CD4-positive, alpha-beta T cell (primary cell): ENCODE measurements around the gene EPB41L5. TPM values are rescaled to one million over a fixed set of nuclear protein-coding genes. Genes with fewer than 3 reads are reported as not detected.
"Not testable (repeated sequence)": the region's sequence is repeated elsewhere in the genome, so short reads cannot be mapped to it uniquely, and the experiment has no call there.

Experiments
- ATAC-seq: fragments of 200-7000 bp; cut with Tn5 transposase; one replicate; pipeline ENCODE4 v1.10.0; 2022; ENCODE audit warnings: mild to moderate bottlenecking; ENCODE audit not compliant: poor library complexity
- CTCF ChIA-PET: fragments of 350-600 bp; sonication (Branson Sonifier 250); formaldehyde crosslinking; loops from one replicate; lab custom pipeline; 2021; ENCODE audit warnings: antibody characterized with exemption, inconsistent platforms; lab: Charles Lee
- POLR2A ChIA-PET: fragments of 350-600 bp; sonication (Branson Sonifier 250); formaldehyde crosslinking; loops from one replicate; lab custom pipeline; 2021; ENCODE audit warnings: antibody characterized with exemption, inconsistent platforms; lab: Charles Lee
- DNase-seq, 14 experiments: peaks; one replicate each; pipeline ENCODE4 v3.0.0-alpha.2; 2013 to 2020; ENCODE audit warnings: mixed read lengths in 2 of 14
- H3K27ac ChIP-seq, 2 donors: one replicate each; pipeline versions ENCODE4 v1.5.1 to v1.7.0; 2013; ENCODE audit warnings: low read length in 2 of 2, low read depth in 1 of 2, mild to moderate bottlenecking in 1 of 2
- H3K27me3 ChIP-seq, 2 experiments: 1 replicate in 1 of 2; 2 replicates in 1 of 2; pipeline versions ENCODE4 v1.6.1 to v1.7.0; 2013; ENCODE audit warnings: low read length in 2 of 2, control low read depth in 1 of 2, mild to moderate bottlenecking in 1 of 2, moderate library complexity in 1 of 2; ENCODE audit not compliant: insufficient read depth in 2 of 2, control insufficient read depth in 1 of 2
- H3K36me3 ChIP-seq: one replicate; pipeline ENCODE4 v1.6.1; 2013; ENCODE audit warnings: low read length, control low read depth; ENCODE audit not compliant: insufficient read depth
- H3K4me1 ChIP-seq: one replicate; pipeline ENCODE4 v1.6.1; 2013; ENCODE audit warnings: low read length, control low read depth; ENCODE audit not compliant: insufficient read depth
- H3K4me3 ChIP-seq: one replicate; pipeline ENCODE4 v1.5.1; 2013; ENCODE audit warnings: mild to moderate bottlenecking, low read length, moderate library complexity
- H3K9me3 ChIP-seq, 2 experiments: 1 replicate in 1 of 2; 2 replicates in 1 of 2; pipeline versions ENCODE4 v1.6.1 to v1.7.0; 2013; ENCODE audit warnings: low read length in 2 of 2, mild to moderate bottlenecking in 2 of 2, control low read depth in 1 of 2, moderate library complexity in 1 of 2; ENCODE audit not compliant: control insufficient read depth in 1 of 2, insufficient read depth in 1 of 2
- H3K27ac Mint-ChIP-seq: one replicate; pipeline ENCODE4 v1.8.0; 2020; ENCODE audit warnings: mixed read lengths
- H3K27me3 Mint-ChIP-seq: one replicate; pipeline ENCODE4 v1.8.0; 2021; ENCODE audit warnings: mixed read lengths
- H3K36me3 Mint-ChIP-seq: one replicate; pipeline ENCODE4 v1.8.0; 2021; ENCODE audit warnings: low read depth, mixed read lengths
- H3K4me1 Mint-ChIP-seq: one replicate; pipeline ENCODE4 v1.8.0; 2021; ENCODE audit warnings: low read depth, mixed read lengths
- H3K4me3 Mint-ChIP-seq: one replicate; pipeline ENCODE4 v1.8.0; 2020; ENCODE audit warnings: mild to moderate bottlenecking, mixed read lengths
- H3K9me3 Mint-ChIP-seq: one replicate; pipeline ENCODE4 v1.8.0; 2020; ENCODE audit warnings: mixed read lengths
- CTCF ChIP-seq: fragments of 200-600 bp; IDR thresholded peaks from one replicate; pipeline ENCODE4 v1.8.0; 2022; ENCODE audit warnings: antibody characterized with exemption, mild to moderate bottlenecking
- intact Hi-C, 2 experiments: fragments of 100-400 bp; cut with DNase I in 1 of 2; cut with micrococcal nuclease in 1 of 2; formaldehyde crosslinking; loops; one replicate each; pipeline versions ENCODE4 v1.15.1 to v1.9.0; 2023 to 2025; cut with DNase I, micrococcal nuclease
- total RNA-seq, 174 experiments: library from RNA in 2 of 174; stranded (reverse) in 2 of 174; gene quantifications; one replicate each; pipeline ENCODE4 v1.2.3 and lab custom pipeline; 2021 to 2026

Gene EPB41L5
- total RNA-seq, 2 experiments from 2014 or later: 4.6 to 5.1 TPM

- Mint-ChIP-seq H3K4me3 (no peak overlapping the region), H3K27me3 (no peaks in the 10 kb centered on the region), H3K9me3 (no peaks in the 10 kb centered on the region), H3K36me3 (peaks cover 22% of the 10 kb centered on the region), H3K27ac (no peak overlapping the region), H3K4me1 (peaks cover 16% of the 10 kb centered on the region)
- no peak for ATAC-seq
- H3K27me3 ChIP-seq: no peaks in the 10 kb centered on the region
- peaks cover 3% of the 10 kb centered on the region for H3K4me1 ChIP-seq
- ChIA-PET POLR2A (no interaction called here), CTCF (interaction anchor here (0.6 kb wide), 1 partner anchor 359 kb away, joined by 3 read pairs; no protein-coding TSS in a partner anchor)
- H3K27ac ChIP-seq: no peak overlapping the region
- no peak overlapping the region for H3K4me3 ChIP-seq
- H3K9me3 ChIP-seq: no peaks in the 10 kb centered on the region
- no peak for TF ChIP-seq CTCF
- no peak for DNase-seq
- intact Hi-C loops: no loop called here
- H3K36me3 ChIP-seq: no peaks in the 10 kb centered on the region
These were observed 5.7 kb downstream of the EPB41L5 start for GRCh38 chr2:120018549-120018948.

- Histone ChIP-seq H3K4me1 (no peaks in the 10 kb centered on the region), H3K9me3 (peaks cover 4 to 6% of the 10 kb centered on the region in 2 experiments), H3K36me3 (no peaks in the 10 kb centered on the region), H3K27me3 (no peaks in the 10 kb centered on the region), H3K4me3 (no peak overlapping the region), H3K27ac (no peak overlapping the region)
- Mint-ChIP-seq H3K4me3 (no peak overlapping the region), H3K36me3 (peaks cover 40% of the 10 kb centered on the region), H3K9me3 (no peaks in the 10 kb centered on the region), H3K4me1 (peaks cover 4% of the 10 kb centered on the region), H3K27me3 (no peaks in the 10 kb centered on the region), H3K27ac (no peak overlapping the region)
- TF ChIP-seq CTCF: no peak
- ATAC-seq: no peak
- ChIA-PET CTCF (interaction anchor here (1.5 kb wide), 1 partner anchor 154 kb away, joined by 3 read pairs; no protein-coding TSS in a partner anchor), POLR2A (no interaction called here)
- no peak for DNase-seq
- intact Hi-C loops: no loop called here
These were observed 7.7 kb downstream of the EPB41L5 start for GRCh38 chr2:120020554-120020953.

- H3K36me3 ChIP-seq, intact Hi-C loops, H3K4me1 ChIP-seq, H3K9me3 Mint-ChIP-seq, H3K27me3 Mint-ChIP-seq, H3K4me3 Mint-ChIP-seq, H3K4me3 ChIP-seq, POLR2A ChIA-PET, H3K9me3 ChIP-seq, ATAC-seq, H3K4me1 Mint-ChIP-seq, H3K27me3 ChIP-seq, H3K27ac Mint-ChIP-seq, CTCF ChIA-PET, H3K27ac ChIP-seq, DNase-seq: not testable (repeated sequence)
- H3K36me3 Mint-ChIP-seq: peaks cover 53% of the 10 kb centered on the region
These were observed 9.6 kb downstream of the EPB41L5 start for GRCh38 chr2:120022505-120022904.

- TF ChIP-seq CTCF: no peak
- H3K27ac ChIP-seq: no peak overlapping the region
- ATAC-seq (no peak), DNase-seq (no peak)
- POLR2A ChIA-PET: no interaction called here
- no peak overlapping the region for H3K27ac Mint-ChIP-seq
- no peaks in the 10 kb centered on the region for H3K27me3 Mint-ChIP-seq
- H3K4me1 Mint-ChIP-seq: no peaks in the 10 kb centered on the region
- intact Hi-C loops: no loop called here
- peaks cover 45% of the 10 kb centered on the region for H3K36me3 Mint-ChIP-seq
- no peaks in the 10 kb centered on the region for H3K36me3 ChIP-seq
- H3K27me3 ChIP-seq: no peaks in the 10 kb centered on the region
- CTCF ChIA-PET: no interaction called here
- no peak overlapping the region for H3K4me3 ChIP-seq
- no peak overlapping the region for H3K4me3 Mint-ChIP-seq
- H3K4me1 ChIP-seq: no peaks in the 10 kb centered on the region
- no peaks in the 10 kb centered on the region for H3K9me3 Mint-ChIP-seq
- H3K9me3 ChIP-seq: peaks cover 4 to 10% of the 10 kb centered on the region in 2 experiments
These were observed 14.0 kb downstream of the EPB41L5 start for GRCh38 chr2:120026890-120027289.
